Glomerular visceral epithelial cell (primary cell): ENCODE measurements around the gene FGD1.

Experiments used
- DNase-seq: peaks from one replicate; pipeline ENCODE4 v3.0.0-alpha.2; 2016; ENCODE audit errors: extremely low spot score

Gene FGD1

GRCh38 chrX:54397113-54397512, 98.9 kb downstream of the FGD1 start:
- DNase-seq: no peak
